ENCODE measurements around the gene PPP2R1B.
"Not testable (repeated sequence)": the region's sequence is repeated elsewhere in the genome, so short reads cannot be mapped to it uniquely, and the experiment has no call there.

Gene PPP2R1B

GRCh38 chr11:111782109-111782741 lies 16.0 kb upstream of the PPP2R1B start:
- no peak for DNase-seq

DNA sequence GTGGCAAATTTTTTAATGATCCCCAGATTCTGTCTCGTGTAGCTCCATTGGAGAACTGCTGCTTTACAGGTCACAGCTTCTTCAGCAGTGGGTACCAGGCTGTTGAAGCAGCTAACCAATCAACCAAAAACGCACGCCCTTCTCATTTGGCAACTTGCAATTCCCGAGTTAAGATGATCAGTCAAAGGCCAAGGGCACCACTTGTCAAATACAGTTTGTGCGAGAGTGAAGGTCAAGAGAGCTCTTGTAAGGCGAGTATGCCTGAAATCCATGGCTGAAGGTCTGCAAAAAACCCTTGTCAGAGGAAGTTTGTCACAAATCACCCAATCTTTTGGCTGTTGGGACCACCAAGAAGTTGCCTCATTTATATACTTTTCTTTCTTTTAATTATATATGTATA lies 12.9 kb upstream of the PPP2R1B start:
- no peak for DNase-seq

GRCh38 chr11:111778047-111778558 lies 11.9 kb upstream of the PPP2R1B start:
- DNase-seq = no peak

GRCh38 chr11:111777094-111778046 lies 11.2 kb upstream of the PPP2R1B start:
- no peak for DNase-seq

DNA sequence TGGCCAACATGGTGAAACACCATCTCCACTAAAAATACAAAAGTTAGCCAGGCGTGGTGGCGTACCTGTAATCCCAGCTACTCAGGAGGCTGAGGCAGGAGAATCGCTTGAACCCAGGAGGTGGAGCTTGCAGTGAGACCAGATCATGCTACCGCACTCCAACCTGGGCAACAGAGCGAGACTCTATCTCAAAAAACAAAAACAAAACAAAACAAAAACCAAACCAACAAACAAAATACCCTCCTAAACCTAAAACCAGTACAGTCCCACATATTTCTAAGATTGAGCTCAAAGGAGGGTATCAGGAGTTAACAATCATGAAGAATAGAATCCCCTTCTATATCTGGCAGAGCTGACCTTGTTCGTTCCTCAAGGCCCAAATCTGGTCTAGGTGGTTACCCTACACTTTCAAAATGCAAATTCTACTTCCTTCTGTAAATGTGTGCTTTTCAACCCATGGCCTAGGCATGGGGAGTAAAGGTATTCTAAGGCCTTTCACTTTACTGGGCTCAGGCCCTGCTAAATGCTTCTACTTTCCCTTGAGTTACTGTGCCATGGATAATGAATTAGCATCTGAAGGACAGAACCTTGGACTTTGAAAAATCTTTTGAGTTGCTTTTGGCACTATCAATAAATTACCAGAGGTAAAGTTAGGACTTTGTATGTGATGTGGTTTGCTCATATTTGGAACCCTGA lies 10.4 kb upstream of the PPP2R1B start:
- DNase-seq = no peak

- DNase-seq = peak; percentile 36
Measured at GRCh38 chr11:111774955-111775710, 8.9 kb upstream of the PPP2R1B start.

DNA sequence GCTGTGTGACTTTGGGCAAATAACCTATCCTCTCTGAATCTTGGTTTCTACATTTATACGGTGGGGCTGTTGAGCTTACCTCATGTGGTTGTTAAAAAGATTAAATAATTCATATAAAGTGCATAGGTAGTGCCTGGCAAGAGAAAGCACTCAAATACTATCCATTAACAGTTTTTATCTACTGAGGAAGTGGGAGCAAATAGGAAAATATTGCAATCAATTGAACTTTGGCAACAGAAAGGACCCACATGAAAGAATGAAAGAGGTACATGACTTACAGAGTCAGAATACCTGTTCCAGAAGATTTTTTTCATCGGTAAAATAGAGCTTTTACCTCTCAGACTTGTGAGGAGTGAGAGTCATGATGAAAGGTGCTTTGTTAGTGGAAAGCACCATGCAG lies 6.3 kb upstream of the PPP2R1B start:
- DNase-seq = no peak

DNA sequence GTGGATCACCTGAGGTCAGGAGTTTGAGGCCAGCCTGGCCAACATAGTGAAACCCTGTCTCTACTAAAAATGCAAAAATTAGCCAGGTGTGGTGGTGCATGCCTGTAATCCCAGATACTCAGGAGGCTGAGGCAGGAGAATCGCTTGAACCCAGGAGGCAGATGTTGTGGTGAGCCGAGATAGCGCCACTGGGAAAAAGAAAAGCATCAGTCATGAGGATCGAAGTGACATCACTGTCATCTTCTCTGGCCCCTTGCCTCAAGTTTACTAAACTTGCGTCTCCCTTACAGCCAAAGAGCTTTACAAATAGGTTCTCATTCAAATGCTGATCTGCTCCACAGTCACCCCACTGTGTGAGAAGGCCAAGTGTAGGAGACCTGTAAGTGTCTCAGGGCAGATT lies 5.0 kb upstream of the PPP2R1B start:
- not testable (repeated sequence) for DNase-seq

DNA sequence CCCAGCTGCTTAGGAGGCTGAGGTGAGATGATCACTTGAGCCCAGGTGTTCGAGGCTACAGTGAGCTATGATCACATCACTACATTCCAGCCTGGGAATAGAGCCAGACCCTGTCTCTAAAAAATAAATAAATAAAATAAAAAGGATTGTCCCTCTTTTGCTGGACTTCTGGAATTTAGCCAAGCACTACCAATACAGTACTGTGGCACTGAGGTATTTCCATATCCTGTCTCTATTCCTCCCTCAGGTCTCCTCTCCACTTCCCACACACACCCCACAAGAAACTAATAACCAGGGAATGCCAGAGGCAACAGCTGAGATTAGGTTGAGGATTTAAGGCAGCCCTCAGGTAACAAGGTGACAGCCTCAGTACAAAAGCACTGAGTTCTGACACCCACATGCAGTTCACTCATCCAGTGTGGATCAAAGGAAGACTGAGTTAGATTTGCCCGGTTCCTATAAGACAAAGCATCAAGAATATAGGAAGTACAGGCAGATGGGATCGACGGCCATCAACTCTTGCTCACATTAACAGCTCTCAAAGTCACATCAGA lies 4.5 kb upstream of the PPP2R1B start:
- no peak for DNase-seq

DNA sequence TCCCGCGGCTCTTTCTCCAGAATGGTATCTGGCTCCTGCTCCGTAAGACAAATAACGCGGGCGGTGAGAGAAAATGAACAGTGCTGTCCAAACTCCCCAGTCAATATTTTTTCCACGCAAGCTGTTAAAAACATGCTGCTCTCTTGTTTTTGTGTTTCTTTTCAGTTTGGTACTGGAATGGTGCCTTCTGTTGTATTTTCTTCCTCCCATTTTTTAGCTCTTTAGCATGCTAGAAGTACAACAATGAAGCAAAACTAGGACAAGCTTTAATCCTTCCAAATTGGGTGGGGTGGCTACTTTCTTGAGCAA lies 599 bp upstream of the PPP2R1B start:
- no peak for DNase-seq

DNA sequence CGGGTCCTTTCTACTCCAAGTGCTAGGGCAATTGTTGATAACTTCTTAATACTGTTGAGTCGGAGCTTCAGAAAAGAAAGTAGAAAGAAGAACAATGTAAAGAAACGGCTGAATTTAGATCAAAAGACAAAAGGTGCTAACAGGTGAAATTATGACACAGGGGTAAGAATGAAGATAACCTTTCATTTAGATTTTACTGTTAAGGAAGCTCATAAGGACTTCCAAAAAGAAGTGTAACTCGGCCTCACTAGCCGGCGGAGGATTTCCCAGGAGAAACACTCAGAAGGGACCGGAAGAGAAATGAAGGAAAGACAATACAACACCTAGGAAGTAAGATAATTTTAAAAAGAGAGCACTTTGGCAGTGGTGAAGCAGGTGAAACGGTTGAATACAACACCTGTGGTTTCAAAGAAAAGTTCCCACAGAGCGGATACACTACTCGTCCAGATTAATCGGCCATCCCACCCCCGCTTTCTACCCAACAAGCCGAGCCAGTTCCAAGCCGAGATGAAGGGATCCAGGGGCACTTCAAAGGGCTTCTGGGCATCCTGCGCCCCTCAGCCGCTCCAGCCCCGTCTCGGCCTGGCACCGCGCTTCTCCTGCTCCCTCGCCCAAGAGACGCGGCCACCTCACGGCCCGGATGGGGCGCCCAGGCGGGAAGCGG lies 737 bp downstream of the PPP2R1B start:
- DNase-seq = no peak

- no peak for DNase-seq
Measured at GRCh38 chr11:111764621-111765020, 1.6 kb downstream of the PPP2R1B start.

GRCh38 chr11:111762981-111763643 lies 3.1 kb downstream of the PPP2R1B start:
- DNase-seq = no peak

DNA sequence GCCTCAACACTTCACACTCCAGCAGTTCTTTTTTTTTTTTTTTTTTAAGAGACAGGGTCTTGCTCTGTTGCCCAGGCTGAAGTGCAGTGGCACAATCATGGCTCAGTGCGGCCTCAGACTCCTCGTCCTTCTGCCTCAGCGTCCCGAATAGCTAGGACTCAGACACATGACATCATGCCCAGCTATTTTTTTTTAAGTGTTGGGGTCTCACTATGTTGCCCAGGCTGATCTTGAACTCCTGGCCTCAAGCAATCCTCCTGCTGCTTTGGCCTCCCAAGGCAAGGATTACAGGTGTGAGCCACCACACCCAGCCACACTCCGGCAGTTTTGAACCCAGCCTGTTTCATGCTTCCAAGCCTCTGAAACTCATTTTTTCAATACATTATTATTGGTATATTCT lies 3.7 kb downstream of the PPP2R1B start:
- no peak for DNase-seq

- DNase-seq = no peak
Measured at GRCh38 chr11:111761036-111761435, 5.2 kb downstream of the PPP2R1B start.

DNA sequence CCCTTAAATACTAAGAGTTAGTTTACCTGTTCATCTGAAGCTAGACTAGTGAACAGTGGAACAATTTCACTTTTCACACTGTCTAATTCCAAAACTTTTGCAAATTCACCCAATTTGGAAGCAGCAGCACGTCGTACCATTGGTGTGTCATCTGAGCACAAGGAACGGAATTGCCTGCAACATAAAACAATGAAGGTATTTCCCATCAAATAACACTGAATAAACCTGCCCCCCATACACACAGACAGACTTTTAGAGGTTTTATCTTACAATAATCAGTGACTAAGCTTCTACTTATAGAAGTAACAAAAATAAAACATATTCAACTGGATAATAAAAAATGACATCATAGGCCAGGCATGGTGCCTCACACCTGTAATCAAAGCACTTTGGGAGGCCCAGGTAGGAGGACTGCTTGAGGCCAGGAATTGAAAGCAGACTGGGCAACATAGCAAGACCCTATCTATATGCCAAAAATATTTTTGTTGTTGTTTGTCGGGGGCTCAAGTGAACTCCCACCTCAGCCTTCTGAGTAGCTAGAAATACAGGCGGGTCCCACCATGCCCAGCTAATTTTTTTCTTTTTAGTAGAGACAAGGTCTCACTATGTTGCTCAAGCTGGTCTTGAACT lies 6.3 kb downstream of the PPP2R1B start:
- no peak for DNase-seq

- DNase-seq = no peak
Measured at GRCh38 chr11:111759376-111759775, 6.8 kb downstream of the PPP2R1B start.

GRCh38 chr11:111756097-111756496 lies 10.1 kb downstream of the PPP2R1B start:
- no peak for DNase-seq

- DNase-seq = no peak
Measured at GRCh38 chr11:111749646-111750045, 16.5 kb downstream of the PPP2R1B start.

DNA sequence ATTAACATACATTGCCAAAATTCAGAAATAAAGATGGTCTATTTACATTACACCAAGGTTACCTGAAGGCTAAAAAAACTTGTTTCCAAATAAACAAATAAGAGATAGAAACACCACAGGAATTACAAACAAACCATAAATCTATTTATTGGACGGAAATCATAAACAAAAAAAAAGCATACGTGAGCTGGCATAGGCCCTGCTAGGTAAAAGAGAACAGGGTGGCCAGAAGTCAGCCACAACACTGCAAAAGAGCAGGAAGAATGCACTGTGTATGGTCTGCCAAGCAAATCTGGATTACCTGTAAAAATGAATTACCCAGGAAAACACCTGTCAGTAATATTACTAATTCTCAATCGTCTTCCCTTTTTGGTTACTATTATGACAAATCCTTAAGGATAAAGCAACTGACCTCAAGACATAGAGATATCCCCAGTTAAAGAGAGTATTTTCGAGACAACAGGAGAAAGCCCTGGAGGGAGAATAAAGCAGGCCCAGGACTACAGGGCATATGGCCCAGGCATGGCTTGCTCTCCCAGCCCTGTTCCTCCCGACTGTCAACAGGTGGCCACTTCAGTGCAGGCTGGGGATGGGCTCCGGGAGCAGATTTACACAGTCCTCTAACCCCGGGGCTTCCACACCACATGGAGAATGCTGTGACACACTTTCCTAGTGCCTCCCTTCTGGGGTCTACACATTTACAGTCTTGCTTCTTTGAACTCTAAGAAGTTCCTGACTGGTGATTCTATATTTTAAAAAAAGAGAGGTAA lies 18.0 kb downstream of the PPP2R1B start:
- no peak for DNase-seq
